Right ventricle myocardium superior (tissue), 1 donor: ENCODE results near the gene RAPGEF2. TPM values are rescaled to one million over a fixed set of nuclear protein-coding genes. Genes with fewer than 3 reads are reported as not detected.
"Not testable (repeated sequence)": the region's sequence is repeated elsewhere in the genome, so short reads cannot be mapped to it uniquely, and the experiment has no call there.

Experiments used
- ATAC-seq: fragments of 200-7000 bp; cut with Tn5 transposase; one replicate; pipeline ENCODE4 v1.9.1; 2020; ENCODE audit warnings: mild to moderate bottlenecking; ENCODE audit not compliant: poor library complexity
- DNase-seq: peaks from one replicate; pipeline ENCODE4 v3.0.0-alpha.2; 2020
- intact Hi-C: fragments of 100-400 bp; cut with DNase I; formaldehyde crosslinking; loops from one replicate; pipeline ENCODE4 v1.11.2; 2022
- total RNA-seq: library from RNA; stranded (reverse); fragmentation: NEBNext Ultra II Directional; extraction: Animal tissue kit (Norgen Biotek cat#: 25700); gene quantifications from one replicate; pipeline ENCODE4 v1.2.1, GENCODE V29; 2021
- donor health status: DM: no; HTN: yes; CAD: no; lungs with severe emphysema.

Gene RAPGEF2
- total RNA-seq, 1 donor from 2014 or later = 43.8 TPM

GRCh38 chr4:159248384-159249178 is 145.7 kb downstream of the RAPGEF2 start:
- intact Hi-C loops = no loop called here
- ATAC-seq (peak; percentile 86), DNase-seq (no peak)

DNA sequence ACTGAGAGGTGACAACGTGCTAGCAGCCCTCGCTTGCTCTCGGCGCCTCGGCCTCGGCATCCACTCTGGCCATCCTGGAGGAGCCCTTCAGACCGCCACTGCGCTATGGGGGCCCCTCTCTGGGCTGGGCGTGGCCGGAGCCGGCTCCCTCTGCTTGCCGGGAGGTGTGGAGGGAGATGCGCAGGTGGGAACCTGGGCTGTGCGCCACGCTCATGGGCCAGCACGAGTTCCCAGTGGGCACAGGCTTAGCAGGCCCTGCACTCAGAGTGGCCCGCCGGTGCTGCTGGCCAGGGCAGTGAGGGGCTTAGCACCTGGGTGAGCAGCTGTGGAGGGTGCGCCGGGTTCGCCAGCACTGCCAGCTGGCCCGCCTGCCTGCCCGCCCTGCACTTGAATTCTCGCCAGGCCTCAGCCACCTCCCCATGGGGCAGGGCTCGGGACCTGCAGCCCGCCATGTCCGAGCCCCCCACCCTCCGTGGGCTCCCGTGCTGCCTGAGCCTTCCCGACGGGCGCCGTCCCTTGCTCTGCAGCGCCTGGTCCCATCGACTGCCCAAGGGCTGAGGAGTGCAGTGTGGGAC is 148.0 kb downstream of the RAPGEF2 start:
- intact Hi-C loops = no loop called here
- ATAC-seq = no peak
- no peak for DNase-seq

- ATAC-seq, intact Hi-C loops, DNase-seq: not testable (repeated sequence)
Observed at GRCh38 chr4:159251580-159251979, 148.7 kb downstream of the RAPGEF2 start.

DNA sequence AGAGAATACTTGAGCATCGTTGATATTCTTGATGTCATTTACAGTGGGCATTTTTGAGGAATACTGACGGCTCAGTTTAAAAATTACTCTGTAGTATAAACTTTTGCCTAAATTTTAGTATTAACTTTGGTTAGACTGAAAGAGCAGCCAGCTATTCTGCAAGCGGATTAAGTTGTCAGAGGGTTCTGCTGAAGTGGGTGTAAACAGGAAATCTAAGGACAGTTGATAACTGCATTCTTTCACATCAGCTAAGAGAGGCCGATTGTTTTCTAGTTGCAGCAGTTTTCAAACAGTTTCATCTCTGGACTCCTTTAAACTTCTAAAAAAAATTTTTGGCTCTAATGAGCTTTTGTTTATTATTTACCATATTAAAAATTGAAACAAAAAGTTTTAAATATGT is 149.6 kb downstream of the RAPGEF2 start:
- intact Hi-C loops = no loop called here
- ATAC-seq (peak; percentile 74), DNase-seq (no peak)

DNA sequence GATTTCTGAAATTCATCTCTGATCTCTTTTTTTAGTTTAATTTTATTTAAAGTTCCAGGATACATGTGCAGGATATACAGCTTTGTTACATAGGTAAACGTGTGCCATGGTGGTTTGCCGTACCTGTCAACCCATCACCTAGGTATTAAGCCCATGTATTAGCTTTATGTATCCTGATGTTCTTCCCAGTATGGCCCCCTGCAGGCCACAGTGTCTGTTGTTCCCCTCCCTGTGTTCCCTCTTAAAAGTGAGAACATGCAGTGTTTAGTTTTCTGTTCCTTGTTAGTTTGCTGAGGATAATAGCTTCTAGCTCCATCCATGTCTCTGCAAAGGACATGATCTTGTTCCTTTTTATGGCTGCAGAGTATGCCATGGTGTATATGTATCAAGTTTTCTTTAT is 153.2 kb downstream of the RAPGEF2 start:
- intact Hi-C loops = no loop called here
- DNase-seq (no peak), ATAC-seq (no peak)

- intact Hi-C loops = no loop called here
- no peak for DNase-seq
- no peak for ATAC-seq
Observed at GRCh38 chr4:159258889-159259560, 156.1 kb downstream of the RAPGEF2 start.

DNA sequence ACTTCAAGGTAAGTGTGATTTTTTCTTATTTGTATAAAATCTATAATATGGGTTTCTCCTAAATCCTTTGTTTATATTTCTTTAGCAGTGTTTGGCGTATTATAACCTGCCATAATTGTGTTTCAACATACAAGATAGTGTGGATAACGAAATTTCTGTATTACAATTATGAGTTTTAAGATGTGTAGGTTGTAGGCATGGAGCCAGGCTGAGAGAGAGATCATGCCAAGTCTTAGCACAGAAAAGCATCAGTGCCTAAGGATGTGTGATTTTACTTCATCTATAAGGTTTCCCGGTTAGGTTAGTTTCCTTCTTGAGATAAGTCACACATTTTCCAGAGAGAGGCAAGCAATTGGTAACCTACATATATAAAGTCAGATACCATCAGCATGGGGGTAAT is 161.2 kb downstream of the RAPGEF2 start:
- DNase-seq (no peak), ATAC-seq (no peak)
- intact Hi-C loops = no loop called here

DNA sequence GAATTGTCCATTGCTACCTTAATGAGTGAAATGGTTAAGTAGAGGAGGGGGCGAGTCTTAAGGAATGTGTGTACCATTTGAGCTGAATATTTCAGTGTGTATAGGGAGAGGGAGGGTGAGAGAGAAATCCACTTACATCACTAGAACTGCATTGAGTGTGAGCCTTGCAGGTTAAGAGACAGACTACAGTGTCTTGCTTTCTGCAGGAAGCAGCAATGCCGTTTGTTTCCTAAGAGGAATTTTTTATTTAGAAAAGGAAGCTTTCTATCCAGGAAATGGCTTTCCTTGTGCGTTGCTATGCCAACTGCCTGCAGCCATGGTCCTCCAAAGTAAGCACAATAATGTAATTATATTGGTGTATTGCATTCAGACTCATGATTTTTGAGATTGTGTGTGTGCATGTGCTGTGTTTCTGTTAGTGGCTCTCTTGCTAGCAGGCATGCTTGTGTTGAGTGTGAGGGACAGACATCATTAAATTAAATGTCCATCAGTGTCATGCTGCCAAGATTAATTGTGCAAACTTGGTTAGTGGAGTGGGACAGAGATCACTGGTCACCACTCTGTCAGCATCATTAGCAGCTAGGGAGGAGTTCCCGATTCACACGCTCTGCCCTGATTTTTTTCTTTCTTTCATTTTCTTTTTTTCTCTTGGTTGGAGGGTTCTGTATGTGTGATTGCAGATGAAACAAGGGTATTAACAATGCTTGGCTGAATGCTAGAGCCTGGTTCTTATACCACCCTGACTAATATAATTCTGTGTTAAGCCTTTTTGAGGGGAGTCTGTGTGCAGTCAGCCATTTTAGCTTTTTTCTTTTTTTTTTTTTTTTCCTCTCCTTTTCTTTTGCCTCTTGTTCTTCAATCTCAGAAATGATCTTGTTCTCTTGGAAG is 164.3 kb downstream of the RAPGEF2 start:
- DNase-seq = no peak

DNA sequence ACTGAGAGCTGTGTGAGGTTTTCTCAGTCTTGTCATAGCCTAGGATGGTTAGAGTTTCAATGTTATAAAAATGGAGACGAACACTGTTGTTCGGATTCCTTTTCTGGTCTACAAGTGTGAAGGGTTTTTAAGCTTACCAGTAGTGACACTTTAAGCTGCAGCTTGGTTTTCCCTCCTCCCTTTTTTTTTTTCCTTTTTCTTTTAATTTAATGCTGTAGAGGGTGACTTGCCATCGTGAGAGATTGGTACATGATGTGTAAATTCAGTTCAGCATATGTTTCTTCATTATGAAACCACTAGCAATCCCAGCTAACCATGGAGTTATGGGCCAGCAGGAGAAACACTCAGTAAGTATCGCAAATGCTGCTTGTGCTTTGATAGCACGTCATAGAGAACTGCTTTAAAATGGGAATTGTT is 165.0 kb downstream of the RAPGEF2 start:
- intact Hi-C loops = no loop called here
- no peak for DNase-seq
- ATAC-seq = peak; percentile 18

More for the DNA sequence above, 164.3 kb downstream of the RAPGEF2 start:
- peak; percentile 69 for ATAC-seq
- intact Hi-C loops = no loop called here

GRCh38 chr4:159268607-159269006 is 165.7 kb downstream of the RAPGEF2 start:
- intact Hi-C loops = no loop called here
- ATAC-seq (no peak), DNase-seq (no peak)

GRCh38 chr4:159269116-159269515 is 166.2 kb downstream of the RAPGEF2 start:
- intact Hi-C loops = no loop called here

GRCh38 chr4:159269956-159270355 is 167.1 kb downstream of the RAPGEF2 start:
- no peak for DNase-seq
- intact Hi-C loops = no loop called here
- no peak for ATAC-seq

More at GRCh38 chr4:159269116-159269515, 166.2 kb downstream of the RAPGEF2 start:
- ATAC-seq (no peak), DNase-seq (no peak)

GRCh38 chr4:159271856-159272255 is 169.0 kb downstream of the RAPGEF2 start:
- DNase-seq (no peak), ATAC-seq (peak; percentile 10)
- intact Hi-C loops = no loop called here

DNA sequence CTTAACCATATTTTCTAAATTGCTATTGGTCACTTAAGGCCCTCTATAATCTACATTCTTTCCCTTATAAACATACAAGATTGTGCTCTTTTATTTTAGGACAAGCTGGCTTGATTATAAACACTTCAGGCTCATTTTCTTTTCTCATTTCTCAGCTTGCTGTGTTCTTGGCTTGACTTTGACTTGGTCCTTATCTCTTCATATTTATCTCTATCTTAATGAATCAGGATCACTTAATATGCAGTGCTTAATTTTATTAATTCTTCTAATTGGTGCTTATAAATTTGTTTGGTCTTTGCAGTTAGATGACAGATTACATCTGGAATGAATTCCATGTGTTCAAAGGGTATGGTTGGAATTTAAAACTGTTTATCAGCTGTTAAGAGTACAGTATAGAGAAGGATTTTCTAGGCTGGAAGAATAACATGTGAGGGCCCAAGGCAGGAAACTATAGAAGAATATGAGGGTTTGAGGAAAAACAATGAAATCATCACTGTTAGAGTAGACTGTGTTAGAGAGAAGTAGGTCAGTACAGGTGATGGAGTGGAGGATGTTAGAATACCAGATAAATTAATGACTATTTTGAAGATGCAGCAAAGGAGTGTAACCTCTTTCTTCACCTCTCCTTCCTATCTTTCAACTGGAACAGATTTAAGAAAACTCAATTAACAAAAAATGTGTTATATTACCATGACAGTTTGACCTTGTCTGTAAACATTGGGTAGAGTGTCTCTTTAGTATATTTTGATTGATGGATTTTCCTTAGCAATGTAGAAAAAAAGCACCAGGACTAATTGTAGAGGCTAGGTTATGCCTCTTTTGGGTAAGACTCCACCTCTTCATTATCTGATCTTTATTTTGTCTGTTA is 169.6 kb downstream of the RAPGEF2 start:
- DNase-seq (no peak), ATAC-seq (no peak)
- intact Hi-C loops = no loop called here

GRCh38 chr4:159273141-159273438 is 170.2 kb downstream of the RAPGEF2 start:
- ATAC-seq = peak; percentile 58
- intact Hi-C loops = no loop called here
- no peak for DNase-seq

- DNase-seq (no peak), ATAC-seq (peak; percentile 13)
- intact Hi-C loops = no loop called here
Observed at GRCh38 chr4:159273841-159274240, 171.0 kb downstream of the RAPGEF2 start.

DNA sequence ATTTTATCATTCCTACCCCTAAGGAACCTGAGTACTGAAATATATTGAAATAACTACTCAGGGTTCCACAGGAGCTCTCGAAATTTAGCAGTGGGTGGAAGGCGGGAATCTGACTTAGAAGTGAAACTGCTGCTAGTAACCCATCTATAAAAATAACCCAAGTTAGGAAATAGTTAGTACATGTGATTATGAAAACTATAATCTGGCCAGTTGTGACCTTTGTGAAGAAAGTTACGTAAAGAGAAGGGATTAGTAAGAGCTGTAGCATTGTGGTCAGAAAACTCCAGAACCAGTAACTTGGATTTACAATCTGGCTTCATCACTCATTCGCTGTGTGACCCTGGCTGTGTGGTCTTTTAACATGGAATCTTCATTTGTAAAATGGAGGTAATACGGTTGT is 175.5 kb downstream of the RAPGEF2 start:
- DNase-seq = no peak
- ATAC-seq = peak; percentile 9
- intact Hi-C loops = no loop called here

DNA sequence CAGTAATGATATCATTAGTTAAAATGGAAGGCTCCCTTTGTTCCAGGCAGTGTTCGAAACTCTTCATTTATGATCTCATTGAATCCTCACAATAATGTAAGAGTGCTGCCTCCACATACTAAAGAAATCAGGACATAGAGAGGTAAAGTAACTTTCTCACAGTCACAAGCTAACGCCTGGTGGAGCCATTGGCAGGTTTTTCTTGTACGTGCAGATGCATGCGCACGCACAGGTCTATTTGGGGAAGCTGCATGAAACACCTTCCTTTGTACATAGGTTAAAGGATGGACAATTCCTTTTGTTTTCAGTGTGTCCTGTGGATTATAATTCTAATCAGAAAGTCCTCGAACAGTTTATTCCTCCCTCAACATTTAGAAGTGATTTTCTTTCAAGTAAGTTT is 176.2 kb downstream of the RAPGEF2 start:
- intact Hi-C loops = no loop called here
- ATAC-seq = peak; percentile 72
- DNase-seq = no peak
